CD4-positive, alpha-beta T cell treated with Interleukin-17A for 1 hour (primary cell): ENCODE data around the gene IGLL1.

Source experiments
- DNase-seq: peaks from one replicate; pipeline ENCODE4 v3.0.0-alpha.2; 2020

IGLL1 gene

GRCh38 chr22:23526596-23527316 lies 53.3 kb downstream of the IGLL1 start:
- no peak for DNase-seq

- DNase-seq: no peak
Measured at GRCh38 chr22:23525510-23525909, 54.6 kb downstream of the IGLL1 start.

GRCh38 chr22:23524226-23524625 lies 55.9 kb downstream of the IGLL1 start:
- DNase-seq: no peak

- DNase-seq: no peak
Measured at GRCh38 chr22:23523713-23524112, 56.4 kb downstream of the IGLL1 start.
